ENCODE data around the gene TSN.

The TSN gene

DNA sequence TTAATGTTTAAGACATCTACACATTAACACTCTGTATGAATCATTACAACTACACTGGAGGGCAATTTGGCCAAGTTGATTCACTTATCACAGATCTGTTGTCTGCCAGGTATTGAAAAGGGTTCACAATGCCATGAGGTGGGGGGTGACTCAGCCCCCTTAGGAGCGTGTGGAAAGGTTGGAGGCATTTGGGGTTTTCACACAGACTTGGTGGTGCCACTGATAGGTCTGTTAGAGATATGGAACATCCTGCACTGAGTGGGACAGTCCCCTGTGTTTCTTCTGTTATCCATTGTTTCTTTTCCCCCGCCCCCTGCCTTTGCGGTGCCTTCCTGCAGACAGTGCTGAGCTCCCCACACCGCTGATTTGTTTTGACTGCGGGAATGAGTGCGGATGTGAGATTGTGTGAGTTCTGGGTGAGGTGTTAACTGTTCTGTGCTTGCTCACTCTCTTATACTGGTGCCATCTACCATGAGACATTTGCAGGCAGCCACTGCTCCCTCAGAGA lies 9.3 kb upstream of the TSN start:
- peak in 1 of 3 experiments; percentile 31 for DNase-seq (ENCODE audit: low read depth in 3 of 3)

DNA sequence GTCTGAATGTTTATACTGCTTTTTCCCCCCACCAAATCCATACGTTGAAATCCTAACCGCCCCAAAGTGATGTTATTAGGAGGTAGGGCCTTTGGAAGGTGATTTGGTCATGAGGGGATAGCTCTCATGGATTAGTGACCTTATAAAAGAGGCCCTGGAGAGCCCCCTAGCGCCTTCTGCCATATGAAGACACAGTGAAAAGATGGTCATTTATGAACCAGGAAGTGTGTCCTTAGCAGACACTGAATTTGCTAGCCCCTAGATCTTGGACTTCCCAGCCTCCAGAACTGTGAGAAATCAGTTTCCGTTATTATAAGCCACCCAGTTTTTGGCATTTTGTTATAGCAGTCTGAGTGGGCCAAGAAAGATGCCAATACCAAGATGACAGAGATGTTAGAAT lies 7.2 kb upstream of the TSN start:
- DNase-seq (ENCODE audit: low read depth in 3 of 3), result no peak

DNA sequence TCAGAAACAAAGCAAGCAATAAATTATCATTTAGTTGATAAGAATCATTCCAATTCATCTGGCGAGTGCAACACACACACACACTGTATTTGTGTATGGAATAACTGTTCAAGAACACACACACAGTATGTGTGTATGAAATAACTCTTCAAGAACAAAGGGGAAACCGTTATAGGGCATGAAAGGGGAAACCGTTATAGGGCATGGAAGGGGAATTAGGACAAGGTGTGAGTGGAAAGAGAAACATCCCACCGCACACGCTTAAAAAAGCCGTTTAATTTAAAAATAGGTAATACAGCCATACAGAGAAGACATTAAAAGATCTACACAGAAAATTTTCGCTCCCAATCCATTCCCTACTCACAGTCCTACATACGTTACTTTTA lies 607 bp upstream of the TSN start:
- DNase-seq (ENCODE audit: low read depth in 3 of 3), result no peak

DNA sequence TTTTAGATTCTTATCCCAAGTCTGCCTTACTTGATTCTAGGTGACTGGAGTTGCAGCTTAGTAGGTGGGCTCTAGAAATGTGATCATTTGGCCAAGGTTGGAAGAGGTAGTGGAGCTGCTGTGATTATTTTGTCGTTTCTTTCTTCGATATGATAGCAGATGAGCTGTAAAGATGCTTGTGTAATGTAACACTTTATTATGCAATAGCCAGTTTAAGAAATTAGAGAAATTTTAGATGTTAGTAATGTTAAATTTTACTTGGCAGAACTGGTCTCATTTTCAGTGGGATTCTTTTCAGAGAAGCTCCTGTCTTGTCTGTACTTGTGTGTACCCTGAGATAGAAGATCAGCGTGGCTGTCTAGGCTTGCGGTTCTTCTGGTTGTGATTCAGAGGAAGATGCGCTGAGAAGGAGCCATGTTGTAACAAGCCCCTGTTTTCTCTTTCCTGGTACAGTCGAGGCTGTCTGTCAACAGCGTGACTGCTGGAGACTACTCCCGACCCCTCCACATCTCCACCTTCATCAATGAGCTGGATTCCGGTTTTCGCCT lies 9.3 kb downstream of the TSN start:
- no peak for DNase-seq (ENCODE audit: low read depth in 3 of 3)

DNA sequence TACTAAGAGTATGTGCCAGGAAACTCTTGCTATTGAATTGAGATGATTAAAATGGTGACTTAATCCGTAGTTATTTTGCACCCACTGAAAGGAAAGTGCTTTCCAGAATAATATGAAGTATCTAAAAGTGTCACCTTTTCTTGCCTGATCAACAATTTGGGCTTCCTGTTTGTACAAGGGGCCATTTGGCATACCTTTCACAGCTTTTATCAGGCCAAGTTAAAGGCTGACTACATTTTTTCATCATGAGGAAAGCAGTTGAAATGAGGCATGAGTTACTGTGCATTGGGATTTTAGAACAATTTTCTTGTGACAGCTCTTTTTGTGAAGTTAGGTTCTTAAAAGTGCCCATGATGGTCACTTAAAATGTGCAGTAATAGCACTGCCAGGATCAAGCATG lies 11.2 kb downstream of the TSN start:
- no peak for DNase-seq (ENCODE audit: low read depth in 3 of 3)

DNA sequence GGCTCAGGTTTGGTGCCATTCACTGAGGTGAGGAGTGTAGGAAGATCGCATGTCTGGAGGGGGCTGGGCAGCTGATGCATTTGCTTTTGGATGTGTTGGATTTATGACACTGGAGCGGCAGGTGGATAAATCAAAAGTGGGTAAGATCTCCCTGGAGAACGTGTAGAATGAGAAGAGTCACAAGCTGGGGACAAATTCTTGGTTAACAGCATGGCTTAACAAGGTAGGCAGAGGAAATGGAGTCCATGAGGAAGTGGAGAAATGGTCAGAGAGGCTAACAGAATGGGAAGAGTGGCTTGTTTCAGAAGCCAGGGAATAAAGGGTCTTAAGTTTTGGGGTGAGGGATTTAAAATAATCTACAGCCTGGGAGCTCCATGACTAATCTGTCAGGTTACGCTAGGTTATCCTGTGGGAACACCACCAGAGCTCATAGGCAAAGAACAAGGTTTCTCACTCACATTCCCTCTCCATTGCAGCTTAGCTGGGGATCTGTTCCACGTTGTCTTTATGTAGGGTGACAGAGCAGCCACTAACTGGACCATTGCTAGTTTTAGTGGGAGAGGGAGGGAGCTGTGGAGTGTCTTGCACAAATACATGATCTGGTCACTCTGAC lies 12.8 kb downstream of the TSN start:
- no peak for DNase-seq (ENCODE audit: low read depth in 3 of 3)

DNA sequence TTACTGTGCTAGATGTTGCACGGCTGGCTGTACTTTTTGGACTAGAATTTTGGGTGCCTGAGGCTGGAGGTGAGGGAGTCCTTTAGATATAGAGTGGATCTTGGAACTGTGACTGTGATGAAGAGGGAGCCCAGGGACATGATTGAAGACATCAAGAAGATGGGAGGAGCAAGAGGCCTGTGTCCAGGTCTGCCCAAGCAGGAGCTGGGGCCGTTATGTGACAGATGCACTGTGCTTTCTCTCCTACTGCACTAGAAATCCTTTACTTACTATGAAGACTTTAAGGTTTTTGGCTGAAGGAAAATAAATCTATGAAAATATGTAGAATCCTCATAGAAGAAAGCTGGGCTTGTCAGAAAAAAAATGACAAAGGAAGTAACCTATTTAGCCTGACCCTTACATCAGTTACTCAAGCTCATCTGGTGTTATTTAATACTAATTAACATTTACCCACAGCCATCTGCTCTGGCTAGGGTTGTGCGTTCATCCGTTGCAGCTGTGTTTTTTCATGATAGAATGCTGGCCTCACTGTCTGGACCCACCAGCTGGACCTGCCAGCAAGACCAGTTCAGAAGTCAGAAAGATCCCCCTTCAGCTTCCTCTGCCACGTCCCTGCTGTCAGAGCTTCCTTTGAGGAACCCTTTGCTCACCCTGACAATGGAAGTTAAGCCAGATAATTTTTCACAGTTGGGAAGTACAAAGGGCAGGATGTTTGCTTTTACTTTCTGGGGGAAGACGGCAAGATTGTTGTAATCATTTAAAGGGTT lies 16.7 kb downstream of the TSN start:
- no peak for DNase-seq (ENCODE audit: low read depth in 3 of 3)

DNA sequence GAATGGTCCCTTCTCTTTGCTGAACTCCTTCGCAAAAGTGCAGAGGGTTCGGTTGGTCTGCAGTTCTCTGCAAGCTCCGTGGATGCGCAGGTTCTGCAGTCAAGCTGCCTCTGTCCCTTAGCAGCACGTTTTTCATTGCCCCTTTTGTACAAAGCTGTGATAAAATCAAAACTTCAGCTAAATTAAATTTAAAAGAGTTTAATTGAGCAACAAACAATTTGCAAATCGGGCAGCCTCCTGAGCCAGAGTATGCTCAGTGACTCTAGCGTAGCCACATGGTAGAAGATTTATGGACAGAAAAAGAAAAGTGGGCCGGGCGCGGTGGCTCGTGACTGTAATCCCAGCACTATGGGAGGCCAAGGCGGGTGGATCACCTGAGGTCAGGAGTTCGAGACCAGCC lies 18.8 kb downstream of the TSN start:
- DNase-seq (ENCODE audit: low read depth in 3 of 3), result no peak

DNA sequence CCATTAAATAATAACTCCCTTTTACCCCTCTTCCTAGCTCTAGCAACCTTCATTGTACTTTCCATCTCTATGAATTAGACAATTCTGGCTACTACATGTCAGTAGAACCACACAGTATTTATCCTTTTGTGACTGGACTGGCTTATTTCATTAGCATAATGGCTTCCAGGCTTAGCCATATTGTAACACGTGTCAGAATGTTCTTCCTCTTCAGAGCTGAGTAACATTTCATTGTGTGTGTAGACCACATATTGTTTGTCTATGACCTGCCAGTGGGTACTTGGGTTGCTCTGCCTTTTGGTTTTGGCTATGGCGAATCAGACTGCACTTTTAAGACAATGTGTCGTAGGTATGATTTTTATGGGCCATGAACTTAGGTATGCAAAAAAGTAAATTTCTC lies 20.9 kb downstream of the TSN start:
- no peak for DNase-seq (ENCODE audit: low read depth in 3 of 3)

DNA sequence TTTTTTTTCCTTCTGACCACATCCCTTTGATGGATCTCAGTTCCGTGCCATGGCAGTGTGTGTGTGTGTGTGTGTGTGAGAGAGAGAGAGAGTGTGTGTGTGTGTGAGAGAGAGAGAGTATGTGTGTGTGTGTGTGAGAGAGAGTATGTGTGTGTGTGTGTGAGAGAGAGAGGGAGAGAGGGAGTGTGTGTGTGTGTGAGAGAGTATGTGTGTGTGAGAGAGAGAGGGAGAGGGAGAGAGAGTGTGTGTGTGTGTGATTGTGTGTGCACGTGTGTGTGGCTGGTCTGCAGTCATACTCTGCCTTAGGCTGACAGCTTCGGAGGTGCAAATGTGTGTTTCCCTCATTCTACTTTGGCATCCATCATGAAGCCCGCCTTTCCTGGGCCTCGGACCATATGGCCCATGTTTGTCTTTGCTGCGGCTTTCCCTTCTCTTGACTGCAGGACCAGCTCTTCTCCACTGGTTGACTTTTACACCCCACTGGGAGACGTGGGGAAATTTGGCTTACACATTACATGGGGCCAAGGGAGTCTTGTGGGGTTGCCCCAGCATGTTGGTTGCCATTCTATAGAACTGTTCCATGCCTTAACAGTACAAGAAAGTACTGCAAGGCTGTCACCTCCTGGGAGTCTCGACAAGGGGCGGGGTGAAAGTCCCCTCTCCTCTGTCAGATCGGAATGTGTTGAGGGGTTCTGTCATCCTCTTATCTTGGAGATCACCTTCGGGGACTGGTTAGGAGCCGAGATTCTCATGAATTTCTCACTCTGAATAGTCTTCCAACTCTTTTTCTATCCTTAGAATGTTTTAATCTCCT lies 21.6 kb downstream of the TSN start:
- no peak for DNase-seq (ENCODE audit: low read depth in 3 of 3)

DNA sequence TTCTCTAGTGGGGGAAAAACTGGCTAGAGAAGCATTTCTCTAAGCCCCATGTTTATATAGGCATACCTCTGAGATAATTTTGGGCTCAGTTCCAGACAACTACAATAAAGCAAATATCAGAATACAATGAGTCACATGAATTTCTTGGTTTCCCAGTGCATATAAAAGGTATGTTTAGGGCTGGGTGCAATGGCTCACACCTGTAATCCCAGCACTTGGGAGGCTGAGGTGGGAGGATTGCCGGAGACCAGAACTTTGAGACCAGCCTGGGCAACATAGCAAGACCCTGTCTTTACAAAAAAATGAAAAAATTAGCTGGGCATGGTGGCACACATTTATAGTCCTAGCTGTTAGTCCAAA lies 22.2 kb downstream of the TSN start:
- DNase-seq (ENCODE audit: low read depth in 3 of 3), result no peak

DNA sequence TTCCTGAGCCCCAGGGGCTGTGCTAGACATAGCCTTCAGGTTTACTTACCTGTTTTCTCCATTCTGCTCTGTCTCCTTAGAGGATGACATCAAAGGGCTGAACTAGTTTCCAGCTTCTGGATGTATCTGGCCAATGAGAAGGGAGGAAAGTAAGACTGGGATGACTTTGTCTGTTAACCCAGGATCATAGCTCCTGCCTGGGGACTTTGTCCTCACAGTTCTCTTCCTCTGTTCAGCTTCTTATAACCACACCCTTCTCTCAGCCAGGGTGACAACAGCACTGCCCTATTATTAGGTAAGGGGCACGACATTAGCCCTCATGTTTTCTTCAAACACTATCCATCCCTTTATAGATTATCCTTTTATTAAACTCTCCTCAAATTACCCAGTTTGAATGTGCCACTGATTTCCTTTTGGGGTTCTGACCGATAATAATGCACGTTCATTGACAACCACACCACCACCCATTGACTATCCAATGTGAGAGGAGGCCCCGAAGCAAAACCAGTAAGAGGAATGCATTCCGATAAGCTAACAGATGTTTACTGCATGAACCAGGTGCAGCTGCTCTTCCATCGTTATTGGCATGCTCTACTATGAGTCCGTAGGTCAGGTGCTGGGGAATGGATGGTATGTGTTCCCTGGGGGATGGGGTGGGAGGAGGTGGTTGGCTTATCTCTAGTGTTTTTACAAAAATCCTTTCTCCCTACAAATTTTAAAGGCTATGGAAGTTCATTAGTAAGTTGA lies 23.5 kb downstream of the TSN start:
- no peak for DNase-seq (ENCODE audit: low read depth in 3 of 3)

DNA sequence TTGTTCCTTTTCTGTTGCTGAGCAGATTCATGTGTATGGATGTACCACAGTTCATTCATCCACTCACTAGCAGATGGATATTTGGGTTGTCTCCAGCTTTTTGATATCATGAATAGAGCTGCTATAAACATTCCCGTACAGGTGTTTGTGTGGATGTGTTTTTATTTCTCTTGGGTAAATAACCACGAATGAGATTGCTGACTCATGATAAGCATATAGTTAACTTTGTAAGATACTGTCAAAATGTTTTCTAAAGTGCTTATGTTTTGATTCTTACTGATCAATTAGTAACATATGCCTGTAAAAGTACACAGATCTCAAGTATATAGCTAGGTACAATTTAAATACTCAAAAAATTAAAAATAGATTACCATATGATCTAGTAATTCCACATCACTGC lies 27.7 kb downstream of the TSN start:
- DNase-seq (ENCODE audit: low read depth in 3 of 3), result no peak

DNA sequence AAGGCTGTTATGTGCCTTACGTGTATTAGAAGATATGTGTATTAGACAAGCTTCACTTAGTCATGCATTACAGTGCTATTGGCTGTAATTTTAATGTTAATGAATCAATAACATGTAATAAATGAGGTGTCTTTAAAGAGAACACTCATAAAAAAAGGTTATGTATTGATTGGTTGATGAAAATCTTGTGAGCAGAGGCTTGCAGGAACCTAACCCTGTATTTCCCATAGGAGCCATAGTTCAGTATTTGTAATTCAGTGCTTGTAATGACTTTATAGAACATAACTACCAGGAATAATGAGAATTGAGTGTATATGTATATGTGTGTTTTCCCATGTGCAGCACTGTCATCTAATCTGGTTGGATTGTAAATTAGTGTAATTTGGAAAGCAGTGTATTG lies 33.2 kb downstream of the TSN start:
- DNase-seq (ENCODE audit: low read depth in 3 of 3), result no peak

DNA sequence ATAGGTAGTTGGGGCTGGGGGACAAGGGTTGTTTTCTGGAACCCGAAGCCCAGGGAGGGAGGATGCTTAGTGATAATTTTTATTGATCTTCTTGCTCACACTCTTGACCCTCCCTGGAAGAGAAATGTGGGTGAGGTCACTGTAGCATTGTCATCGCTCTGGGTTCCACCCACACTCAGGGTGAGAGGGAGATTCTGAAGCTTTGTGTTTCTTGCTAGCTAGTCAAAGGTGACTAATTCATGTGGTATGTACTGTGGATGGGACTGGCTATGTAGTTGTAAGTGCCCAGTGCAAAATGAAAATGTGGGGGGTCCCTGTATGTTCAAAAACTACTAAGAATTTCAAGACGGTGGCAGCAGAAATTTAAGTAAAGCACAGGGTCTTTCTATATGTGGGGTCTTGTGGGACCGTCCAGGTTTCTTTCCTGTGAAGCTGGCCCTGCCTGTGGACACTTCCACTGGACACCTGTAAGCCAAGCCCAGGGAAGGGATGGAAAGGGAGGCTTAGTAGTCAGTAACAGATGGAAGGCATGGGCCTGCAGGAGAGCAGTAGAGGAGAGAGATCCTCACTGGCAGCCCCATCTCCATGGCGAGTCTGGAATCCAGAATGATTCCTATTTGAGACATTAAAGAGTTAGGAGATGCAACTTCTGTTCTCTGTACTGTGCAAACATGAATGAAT lies 35.0 kb downstream of the TSN start:
- no peak for DNase-seq (ENCODE audit: low read depth in 3 of 3)

DNA sequence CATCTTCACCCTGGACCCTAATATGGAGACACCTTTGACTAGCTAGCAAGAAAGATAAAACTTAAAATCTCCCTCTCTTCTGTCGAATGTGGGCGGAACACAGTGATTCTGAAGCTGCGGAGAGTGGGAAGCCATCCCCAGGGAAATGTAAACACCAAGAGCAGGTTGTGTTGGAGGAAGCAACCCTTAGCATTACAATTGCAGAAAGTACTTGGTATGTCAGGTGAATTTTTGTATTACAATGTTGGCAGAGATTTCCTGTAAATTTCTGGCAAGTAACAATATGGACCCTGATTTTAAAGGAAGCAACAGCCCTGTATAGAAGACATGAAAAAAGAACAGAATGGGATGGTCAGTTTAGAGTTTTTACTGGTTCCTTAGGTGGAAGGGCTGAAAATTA lies 35.8 kb downstream of the TSN start:
- DNase-seq (ENCODE audit: low read depth in 3 of 3), result no peak

DNA sequence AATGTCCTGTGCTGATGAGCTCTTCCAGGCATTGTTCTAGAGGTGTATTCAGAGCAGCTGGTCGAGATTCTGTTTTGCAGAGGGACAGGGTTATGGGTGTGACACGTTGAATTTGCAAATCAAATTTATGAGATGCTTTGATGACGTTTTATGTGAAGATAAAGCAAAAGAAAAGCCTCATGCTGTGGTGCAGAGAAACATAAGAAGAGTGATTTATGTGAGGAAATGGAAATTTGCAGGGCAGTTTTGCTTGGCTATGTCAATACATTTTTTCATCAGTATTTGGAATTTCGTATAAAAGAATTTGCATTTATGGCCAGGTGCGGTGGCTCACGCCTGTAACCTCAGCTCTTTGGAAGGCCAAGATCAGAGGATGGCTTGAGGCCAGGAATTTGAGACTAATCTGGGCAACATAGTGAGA lies 36.4 kb downstream of the TSN start:
- no peak for DNase-seq (ENCODE audit: low read depth in 3 of 3)

DNA sequence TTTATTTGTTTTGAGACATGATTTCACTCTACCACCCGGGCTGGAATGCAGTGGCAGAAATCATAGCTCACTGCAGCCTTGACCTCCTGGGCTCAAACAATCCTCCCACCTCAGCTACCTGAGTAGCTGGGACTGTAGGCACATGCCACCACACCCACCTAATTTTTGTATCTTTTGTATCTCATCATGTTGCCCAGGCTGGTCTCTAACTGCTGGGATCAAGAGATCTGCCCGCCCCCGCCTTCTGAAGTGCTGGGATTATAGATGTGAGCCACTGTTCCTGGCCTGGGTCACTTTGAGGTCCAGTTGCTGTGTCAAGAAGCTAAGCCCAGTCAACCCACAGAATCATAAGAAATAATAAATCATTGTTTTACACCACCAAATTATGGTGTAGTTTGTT lies 38.4 kb downstream of the TSN start:
- DNase-seq (ENCODE audit: low read depth in 3 of 3), result no peak

DNA sequence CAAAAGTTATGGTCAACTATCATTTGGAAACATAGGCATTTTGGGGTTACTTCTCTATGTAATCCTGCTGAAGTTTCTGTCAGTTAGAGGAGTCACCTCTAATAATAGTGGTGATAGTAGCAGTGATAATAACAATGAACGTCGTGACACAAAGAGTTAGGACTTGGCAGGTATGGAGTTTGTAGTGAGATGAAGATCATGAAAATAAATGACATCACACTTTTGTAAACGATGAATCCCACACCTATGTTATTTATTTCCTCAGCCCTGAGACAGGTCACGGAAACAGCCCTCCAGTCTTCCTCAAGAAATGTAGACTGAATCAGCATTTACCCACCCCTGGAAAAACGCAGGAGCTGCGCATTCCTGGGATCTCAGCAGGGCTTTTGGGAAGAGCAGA lies 38.8 kb downstream of the TSN start:
- DNase-seq (ENCODE audit: low read depth in 3 of 3), result no peak

DNA sequence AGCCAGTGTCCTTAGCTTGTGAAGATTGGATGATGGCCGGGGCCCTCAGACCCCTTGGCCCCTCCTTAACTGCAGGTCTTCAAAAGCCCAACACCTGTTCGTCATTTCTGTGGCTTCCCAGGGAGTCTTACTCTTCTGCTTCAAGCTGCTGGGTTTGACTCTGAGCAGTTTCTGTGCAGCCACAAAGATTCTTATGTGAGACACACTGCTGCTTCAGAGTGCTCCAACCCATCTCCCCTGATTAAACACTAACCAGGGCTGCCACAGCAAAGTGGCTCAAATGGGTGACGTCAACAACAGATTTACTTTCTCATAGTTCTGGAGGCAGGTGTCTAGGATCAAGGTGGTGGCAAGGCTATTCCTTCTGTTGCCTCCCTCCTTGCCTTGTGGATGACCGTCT lies 40.8 kb downstream of the TSN start:
- DNase-seq (ENCODE audit: low read depth in 3 of 3), result no peak

DNA sequence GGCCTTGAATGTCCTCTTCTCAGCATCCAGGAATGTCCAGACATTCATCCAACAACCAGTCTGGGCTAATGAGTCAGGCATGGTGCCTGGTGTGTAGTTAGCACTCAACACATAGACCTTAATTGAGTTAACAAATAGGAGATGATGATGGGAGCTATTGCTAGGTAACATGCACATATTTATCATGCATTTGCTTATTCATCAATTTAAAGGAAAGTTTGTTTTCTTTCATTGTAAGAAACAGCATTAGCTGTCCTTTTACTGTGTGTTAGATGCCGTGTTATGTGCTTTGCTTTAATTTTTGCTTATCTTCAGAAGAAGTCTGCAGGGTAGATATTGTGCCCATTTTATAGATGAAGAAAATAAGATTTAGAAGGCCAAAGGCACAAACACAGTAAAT lies 43.2 kb downstream of the TSN start:
- no peak for DNase-seq (ENCODE audit: low read depth in 3 of 3)

Data from stimulated activated CD4-positive, alpha-beta T cell treated with anti-CD3 and anti-CD28 coated beads, TNF-alpha, amount 100 ng/mL, for 24 hours (primary cell).